ENCODE measurements around the gene SYNE2. TPM values are rescaled to one million over a fixed set of nuclear protein-coding genes. Genes with fewer than 3 reads are reported as not detected.

Gene SYNE2
- total and polyA plus RNA-seq, 2 of the 8 experiments (the other 6 are each of a cell fraction or from before 2014, with no cell fraction given), result 32.6 to 46.1 TPM

GRCh38 chr14:64092940-64093339 is 240.1 kb downstream of the SYNE2 start:
- Histone ChIP-seq H3K79me1 (ENCODE audit: low read depth, low read length) (no peaks in the 10 kb centered on the region), H2AFZ (ENCODE audit: low read length) (no peak overlapping the region), H3K9me3 (ENCODE audit: insufficient read depth in 2 of 2, low read depth in 1 of 2, low read length in 1 of 2) (no peaks in the 10 kb centered on the region), H4K91ac (replicated peaks; ENCODE audit: insufficient read length, low read length) (no peak overlapping the region), H3K23me2 (ENCODE audit: low read depth, low read length) (no peaks in the 10 kb centered on the region), H3K27ac (ENCODE audit: low read depth, low read length) (no peak overlapping the region), H3K4me2 (ENCODE audit: insufficient read depth in 1 of 2, low read depth in 2 of 2, low read length in 2 of 2) (no peak overlapping the region), H4K5ac (ENCODE audit: insufficient read length, low read depth, low read length) (no peak overlapping the region), H3K79me2 (ENCODE audit: control insufficient read depth in 1 of 2, insufficient read depth in 2 of 2, low read length in 2 of 2) (no peaks in the 10 kb centered on the region), H3K27me3 (replicated peaks in 1 of 4; ENCODE audit: control insufficient read depth in 3 of 4, extremely low read depth in 1 of 4, insufficient read depth in 3 of 4, low read length in 3 of 4) (no peaks in the 10 kb centered on the region), H3K4ac (replicated peaks; ENCODE audit: insufficient read length, low read depth, low read length) (no peak overlapping the region), H3K23ac (ENCODE audit: insufficient read length) (peak overlapping the region; percentile 15), H2AK5ac (ENCODE audit: low read depth, low read length) (no peak overlapping the region), H3K14ac (ENCODE audit: insufficient read length) (no peak overlapping the region), H2BK15ac (ENCODE audit: low read length) (no peak overlapping the region), H3K56ac (replicated peaks; ENCODE audit: insufficient read length, low read depth, low read length) (no peak overlapping the region), H2BK12ac (ENCODE audit: low read depth, low read length) (no peak overlapping the region), H2BK20ac (ENCODE audit: low read length) (no peak overlapping the region), H3K18ac (ENCODE audit: extremely low read depth, low read length) (no peak overlapping the region), H2BK5ac (ENCODE audit: low read depth, low read length) (no peak overlapping the region), H3K4me3 (ENCODE audit: extremely low read depth in 1 of 4, insufficient read depth in 2 of 4, low read depth in 3 of 4, low read length in 4 of 4) (no peak overlapping the region), H4K20me1 (replicated peaks in 1 of 2; ENCODE audit: control insufficient read depth in 1 of 2, insufficient read depth in 2 of 2, low read length in 2 of 2) (no peaks in the 10 kb centered on the region), H3K36me3 (ENCODE audit: control insufficient read depth in 2 of 4, insufficient read depth in 4 of 4, low read length in 3 of 4) (peaks cover 0 to 6% (median 1%) of the 10 kb centered on the region in 4 experiments; a peak in 3 of 8 replicates), H3K4me1 (replicated peaks in 1 of 4; ENCODE audit: control insufficient read depth in 3 of 4, insufficient read depth in 4 of 4, low read length in 3 of 4) (peaks cover 0 to 6% (median 3%) of the 10 kb centered on the region in 4 experiments; a peak in 5 of 7 replicates), H2BK120ac (replicated peaks; ENCODE audit: low read depth, low read length) (no peak overlapping the region), H3K9ac (replicated peaks in 1 of 4; ENCODE audit: extremely low read depth in 1 of 4, low read depth in 3 of 4, low read length in 3 of 4) (no peak overlapping the region), H4K8ac (ENCODE audit: extremely low read depth, insufficient read depth, low read length) (no peak overlapping the region)
- CTCF ChIA-PET (ENCODE audit: partially characterized antibody), result interaction anchor here (0.7 kb wide), 1 partner anchor 22 kb away, joined by 3 read pairs; no protein-coding TSS in a partner anchor
- WGBS, 2 experiments (ENCODE audit: extremely low coverage in 1 of 2, insufficient coverage in 1 of 2, insufficient read length in 1 of 2, insufficient replicate concordance in 2 of 2, low coverage in 1 of 2, low lambda C conversion rate in 2 of 2, missing lambda C conversion rate in 1 of 2), result 69% methylated on average over 5 of the region's 5 CpGs; no CpG with 5 or more reads in 1 of the 2 experiments
- no peak for DNase-seq (ENCODE audit: low read depth in 1 of 2, low spot score in 2 of 2)
- POLR2A ChIA-PET (ENCODE audit: partially characterized antibody), result no interaction called here
- TF ChIP-seq KDM4A (IDR thresholded peaks at IDR 0.05; ENCODE audit: low read depth, low read length, severe bottlenecking) (no peak), CTCF (IDR thresholded peaks at IDR 0.05; ENCODE audit: control extremely low read depth in 1 of 3, insufficient read depth in 1 of 3, low read depth in 1 of 3, low read length in 3 of 3) (no peak), MAX (IDR thresholded peaks at IDR 0.05) (no peak), NANOG (IDR thresholded peaks at IDR 0.05; ENCODE audit: insufficient read depth, low read depth, low read length, poor library complexity, severe bottlenecking) (no peak), FOSL1 (IDR thresholded peaks at IDR 0.05; ENCODE audit: insufficient read depth, low read depth, low read length) (no peak), RNF2 (IDR thresholded peaks at IDR 0.05; ENCODE audit: borderline replicate concordance, low read depth, low read length, missing control alignments, poor library complexity, severe bottlenecking) (no peak)
- no peak for FAIRE-seq

All from H1 (cell line).